Natural killer cell treated with Interleukin-12 subunit alpha and Interleukin-12 subunit beta and Interleukin-15 and Interleukin-18, amount 100 ng/mL, for 72 hours (primary cell): ENCODE measurements around the gene AR. TPM values are rescaled to one million over a fixed set of nuclear protein-coding genes. Genes with fewer than 3 reads are reported as not detected.

ENCODE experiments used
- ATAC-seq, 2 donors: fragments of 150-1000 bp; cut with Tn5 transposase in 1 of 2; sonication (Bioruptor Pico), chemical (Tn5 transposase) in 1 of 2; 2 replicates each; pipeline ENCODE4 v1.10.0; 2021
- DNase-seq: peaks from one replicate; pipeline ENCODE4 v3.0.0; 2022; ENCODE audit warnings: low spot score
- H3K27ac Mint-ChIP-seq, 2 donors: 1 replicate in 1 of 2; 2 replicates in 1 of 2; pipeline ENCODE4 v1.8.0; 2022; ENCODE audit warnings: mixed read lengths in 2 of 2, mild to moderate bottlenecking in 1 of 2, moderate library complexity in 1 of 2
- H3K27me3 Mint-ChIP-seq, 2 donors: 1 replicate in 1 of 2; 2 replicates in 1 of 2; pipeline ENCODE4 v1.8.0; 2022; ENCODE audit warnings: mixed read lengths in 2 of 2
- H3K36me3 Mint-ChIP-seq: one replicate; pipeline ENCODE4 v1.8.0; 2022; ENCODE audit warnings: mixed read lengths
- H3K4me1 Mint-ChIP-seq, 2 donors: 1 replicate in 1 of 2; 2 replicates in 1 of 2; pipeline ENCODE4 v1.8.0; 2022; ENCODE audit warnings: low read depth in 2 of 2, mixed read lengths in 2 of 2, mild to moderate bottlenecking in 1 of 2
- H3K4me3 Mint-ChIP-seq: one replicate; pipeline ENCODE4 v1.8.0; 2022; ENCODE audit warnings: mixed read lengths
- H3K9me3 Mint-ChIP-seq: 2 replicates; pipeline ENCODE4 v1.8.0; 2022; ENCODE audit warnings: mixed read lengths
- total RNA-seq, 2 donors: library from RNA; stranded (reverse); gene quantifications; one replicate each; pipeline ENCODE4 v1.2.3, GENCODE V29; 2022

Gene AR
- total RNA-seq, 2 donors from 2014 or later: not detected

DNA sequence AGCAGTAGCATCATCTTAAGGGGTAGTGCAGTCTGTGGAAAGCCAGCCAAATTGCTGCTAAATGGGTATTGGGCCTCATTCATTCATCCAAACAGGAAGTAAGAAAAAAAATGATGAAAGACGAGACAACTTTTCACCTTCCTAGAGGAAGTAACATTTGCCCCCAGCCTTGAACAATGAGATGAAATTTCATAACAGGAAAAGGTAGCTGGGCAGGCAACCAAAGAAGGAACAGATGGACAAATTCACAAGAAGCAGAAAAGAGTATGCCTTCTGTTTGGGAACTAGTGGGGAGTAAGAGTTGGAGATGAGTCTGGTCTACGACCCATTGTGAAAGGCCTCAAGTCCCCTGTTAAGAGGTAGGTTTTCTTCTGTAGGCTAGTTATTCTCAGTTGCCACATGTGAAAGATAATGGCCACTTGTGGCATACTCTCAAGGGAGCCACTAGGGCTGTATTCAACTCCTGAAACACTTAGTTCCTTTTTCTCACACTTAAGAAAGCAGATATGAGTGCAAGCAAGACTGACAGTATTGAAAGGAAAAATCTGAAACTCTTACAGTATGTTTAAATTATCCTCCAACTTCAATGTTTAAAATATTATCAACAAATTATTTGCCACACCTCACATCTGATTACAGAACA, 190.4 kb downstream of the AR start:
- Mint-ChIP-seq H3K9me3 (no peaks in the 10 kb centered on the region), H3K4me1 (no peaks in the 10 kb centered on the region), H3K36me3 (no peaks in the 10 kb centered on the region), H3K27me3 (peaks cover 0 to 13% of the 10 kb centered on the region in 2 donors), H3K4me3 (no peak overlapping the region), H3K27ac (no peak overlapping the region)
- DNase-seq (no peak), ATAC-seq (no peak)

DNA sequence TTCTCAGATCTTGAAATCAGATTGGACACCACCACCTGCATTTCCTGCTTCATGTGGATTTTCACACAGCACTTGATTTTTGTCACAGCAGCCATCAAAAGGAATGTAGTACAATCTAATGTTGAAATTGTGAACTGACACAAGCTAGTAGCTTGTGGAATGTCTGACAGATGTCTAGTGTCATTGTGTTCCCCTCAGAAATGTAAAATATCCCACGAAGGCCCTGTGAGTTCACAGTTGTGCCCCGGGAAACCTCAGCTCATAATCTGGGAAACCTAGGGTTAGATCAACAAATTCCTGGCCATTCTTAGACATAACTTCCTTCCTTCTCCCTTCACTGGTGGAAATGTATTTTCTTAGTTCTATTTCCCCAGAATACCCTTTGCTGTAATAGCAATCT, 205.7 kb downstream of the AR start:
- Mint-ChIP-seq H3K4me1 (no peaks in the 10 kb centered on the region), H3K4me3 (no peak overlapping the region), H3K27ac (no peak overlapping the region), H3K36me3 (no peaks in the 10 kb centered on the region), H3K9me3 (no peaks in the 10 kb centered on the region), H3K27me3 (peaks cover 0 to 6% of the 10 kb centered on the region in 2 donors)
- DNase-seq (no peak), ATAC-seq (no peak)

- H3K27ac Mint-ChIP-seq: no peak overlapping the region
- no peaks in the 10 kb centered on the region for H3K36me3 Mint-ChIP-seq
- ATAC-seq (no peak), DNase-seq (no peak)
- no peaks in the 10 kb centered on the region for H3K4me1 Mint-ChIP-seq
- H3K27me3 Mint-ChIP-seq: peaks cover 0 to 6% of the 10 kb centered on the region in 2 donors
- no peak overlapping the region for H3K4me3 Mint-ChIP-seq
- H3K9me3 Mint-ChIP-seq: no peaks in the 10 kb centered on the region
Measured at GRCh38 chrX:67750694-67751093, 206.9 kb downstream of the AR start.

DNA sequence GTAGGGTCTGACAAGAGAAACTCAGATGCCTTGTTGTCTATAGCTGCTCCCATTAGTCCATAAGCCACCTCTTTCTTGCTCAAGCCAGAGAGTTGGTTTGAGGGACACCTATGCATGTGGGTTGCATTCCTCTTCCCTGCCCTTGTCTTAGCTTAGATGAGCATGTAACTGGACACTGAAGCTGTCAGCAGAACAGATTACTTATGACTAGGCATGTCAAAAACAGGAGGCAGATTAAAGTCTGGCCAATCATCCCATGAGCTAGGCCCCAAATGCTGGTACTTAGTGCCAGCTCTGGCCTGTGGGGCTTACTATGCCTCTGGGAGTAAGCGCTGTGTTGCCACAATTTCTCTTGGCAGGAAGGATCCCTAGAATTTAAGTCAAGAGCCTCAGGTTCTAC, 215.2 kb downstream of the AR start:
- H3K4me3 Mint-ChIP-seq: no peak overlapping the region
- no peaks in the 10 kb centered on the region for H3K4me1 Mint-ChIP-seq
- peaks cover 0 to 2% of the 10 kb centered on the region in 2 donors for H3K27me3 Mint-ChIP-seq
- DNase-seq (no peak), ATAC-seq (no peak)
- no peak overlapping the region for H3K27ac Mint-ChIP-seq
- H3K9me3 Mint-ChIP-seq: no peaks in the 10 kb centered on the region
- no peaks in the 10 kb centered on the region for H3K36me3 Mint-ChIP-seq

DNA sequence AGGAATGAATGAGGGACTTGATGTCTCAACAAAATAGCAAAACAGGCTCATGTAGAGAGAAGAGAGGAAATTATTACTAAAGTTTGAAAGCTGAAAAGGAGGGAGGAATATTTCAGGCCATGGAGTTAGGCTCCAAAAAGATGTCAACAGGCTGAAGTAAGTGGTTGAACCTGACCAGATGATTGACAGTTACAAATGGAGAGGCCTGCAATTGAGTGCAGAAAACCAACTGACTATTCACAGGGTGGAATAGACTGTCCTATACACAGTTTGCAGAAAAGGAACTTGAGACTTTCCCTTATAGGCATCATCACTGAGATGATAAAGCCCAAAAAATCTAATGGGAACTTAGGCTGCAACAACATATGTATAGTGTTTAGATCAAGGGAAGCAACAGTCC, 233.3 kb downstream of the AR start:
- no peaks in the 10 kb centered on the region for H3K4me1 Mint-ChIP-seq
- H3K9me3 Mint-ChIP-seq: no peaks in the 10 kb centered on the region
- H3K27me3 Mint-ChIP-seq: peaks cover 0 to 10% of the 10 kb centered on the region in 2 donors
- H3K36me3 Mint-ChIP-seq: no peaks in the 10 kb centered on the region
- no peak for DNase-seq
- ATAC-seq: no peak
- H3K4me3 Mint-ChIP-seq: no peak overlapping the region
- no peak overlapping the region for H3K27ac Mint-ChIP-seq

DNA sequence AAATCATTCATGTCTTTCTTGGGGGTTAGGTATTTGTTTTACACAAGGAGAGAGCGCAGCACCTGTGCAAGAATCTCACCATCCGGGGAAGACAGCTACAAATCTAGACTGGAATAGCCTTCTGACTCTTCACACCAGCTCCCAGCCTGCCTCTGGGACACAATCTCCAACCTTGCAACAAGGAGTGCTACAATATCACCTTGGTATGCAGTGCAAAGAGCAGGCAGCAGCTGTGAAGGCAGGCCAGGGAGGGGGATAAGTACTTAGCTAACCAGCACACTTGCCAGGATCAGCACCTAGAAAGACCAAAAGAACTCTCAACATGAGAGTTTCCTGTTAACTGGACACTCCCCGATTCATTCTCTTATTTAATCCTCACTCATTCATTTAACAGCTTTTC, 235.3 kb downstream of the AR start:
- H3K36me3 Mint-ChIP-seq: no peaks in the 10 kb centered on the region
- no peaks in the 10 kb centered on the region for H3K4me1 Mint-ChIP-seq
- no peak for DNase-seq
- no peaks in the 10 kb centered on the region for H3K9me3 Mint-ChIP-seq
- no peak for ATAC-seq
- H3K4me3 Mint-ChIP-seq: no peak overlapping the region
- peaks cover 0 to 3% of the 10 kb centered on the region in 2 donors for H3K27me3 Mint-ChIP-seq
- no peak overlapping the region for H3K27ac Mint-ChIP-seq
